ENCODE data around the gene PEPD.

The PEPD gene

GRCh38 chr19:33471111-33471996, 50.2 kb downstream of the PEPD start:
- DNase-seq: no peak

- DNase-seq: no peak
Observed at GRCh38 chr19:33470686-33471085, 50.9 kb downstream of the PEPD start.

DNA sequence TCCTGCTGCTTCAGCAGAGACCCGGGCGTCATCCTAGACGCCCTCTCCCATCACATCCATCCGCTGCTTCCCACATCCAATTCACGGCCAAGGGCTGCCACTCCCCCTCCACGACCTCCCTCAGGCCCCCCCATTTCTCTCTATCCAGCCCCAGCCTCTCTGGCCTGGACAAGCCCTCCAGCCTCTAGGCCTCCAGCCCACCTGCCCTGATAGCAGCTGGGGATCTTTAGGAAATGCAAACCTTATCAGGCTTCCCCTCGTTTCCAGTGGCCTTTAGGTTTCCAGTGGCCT, 51.6 kb downstream of the PEPD start:
- no peak for DNase-seq

- DNase-seq: no peak
Observed at GRCh38 chr19:33469171-33470039, 52.2 kb downstream of the PEPD start.

GRCh38 chr19:33468361-33469170, 53.0 kb downstream of the PEPD start:
- no peak for DNase-seq

DNA sequence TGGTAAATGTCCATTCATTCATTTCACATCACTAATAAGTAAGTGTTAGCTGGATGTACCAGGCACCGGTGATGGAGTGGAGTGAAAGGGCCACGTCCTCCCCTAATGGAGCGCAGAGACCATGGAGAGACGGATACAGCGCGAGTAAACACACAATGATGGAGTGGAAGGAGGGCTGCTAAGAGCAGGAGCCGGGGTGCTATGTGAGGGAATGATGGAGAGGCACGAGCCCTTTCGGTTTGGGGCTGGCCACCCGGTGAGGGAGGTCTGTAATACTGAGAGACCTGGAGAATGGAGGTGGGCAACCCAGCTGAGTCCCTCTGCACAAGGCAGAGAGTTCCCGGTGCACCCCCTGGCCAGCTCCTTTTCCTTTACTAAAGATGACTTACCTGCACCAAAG, 53.7 kb downstream of the PEPD start:
- DNase-seq: no peak

GRCh38 chr19:33465834-33466233, 55.8 kb downstream of the PEPD start:
- no peak for DNase-seq

GRCh38 chr19:33465371-33465770, 56.2 kb downstream of the PEPD start:
- DNase-seq: no peak

DNA sequence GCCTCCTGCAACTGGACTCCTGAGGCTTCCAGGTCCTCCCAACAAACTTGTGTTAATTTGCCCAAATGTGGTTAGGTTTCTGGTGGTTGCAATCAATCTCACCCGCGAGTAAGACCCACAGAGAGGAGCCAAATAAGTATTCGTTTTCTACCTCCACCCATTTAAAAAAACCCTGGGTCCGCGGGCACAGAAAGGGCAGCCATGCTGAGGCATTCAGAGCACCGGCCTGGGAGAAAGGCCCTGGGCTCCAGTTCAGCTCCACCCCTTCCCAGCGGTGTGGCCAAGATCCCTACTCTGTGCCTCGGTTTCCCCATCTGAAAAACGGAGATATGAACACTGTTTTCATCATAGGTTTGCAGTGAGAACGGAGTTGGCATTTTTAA, 56.9 kb downstream of the PEPD start:
- DNase-seq: no peak

DNA sequence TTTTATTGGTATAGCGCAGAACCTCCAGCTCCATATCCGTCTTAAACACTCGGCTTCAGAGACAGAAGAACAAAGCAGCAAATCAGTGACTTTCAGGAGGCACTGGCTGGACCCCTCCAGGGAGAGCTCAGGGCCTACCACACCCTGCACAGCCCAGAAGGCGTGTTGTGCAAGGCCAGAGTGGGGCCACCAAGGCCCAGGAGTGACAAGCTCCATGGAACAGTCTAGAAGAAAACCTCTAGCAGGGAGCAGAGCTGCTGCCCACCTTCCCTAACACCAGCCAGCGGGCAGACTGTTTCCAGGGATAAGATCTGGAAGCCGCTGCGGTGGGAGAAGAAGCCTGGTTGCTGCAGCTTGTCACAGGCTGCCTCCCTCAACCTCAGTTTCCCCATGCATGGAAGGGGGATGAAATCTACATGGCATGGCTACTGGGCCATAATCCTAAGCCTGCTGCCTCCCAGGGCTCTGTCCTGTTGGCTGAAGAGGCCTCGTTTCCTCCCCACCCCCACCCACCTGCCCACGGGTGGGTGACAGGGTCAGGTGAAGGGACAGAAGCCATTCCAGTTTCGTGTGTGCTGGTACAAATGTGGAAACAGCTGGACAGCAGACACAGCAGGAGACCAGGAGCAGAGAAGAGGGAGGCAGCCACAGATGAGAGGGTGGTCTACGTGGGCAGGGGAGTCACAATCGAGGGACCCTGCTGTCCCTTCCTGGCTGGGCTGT, 57.4 kb downstream of the PEPD start:
- no peak for DNase-seq

- DNase-seq: no peak
Observed at GRCh38 chr19:33463199-33463598, 58.4 kb downstream of the PEPD start.

GRCh38 chr19:33462112-33462791, 59.3 kb downstream of the PEPD start:
- DNase-seq: no peak

DNA sequence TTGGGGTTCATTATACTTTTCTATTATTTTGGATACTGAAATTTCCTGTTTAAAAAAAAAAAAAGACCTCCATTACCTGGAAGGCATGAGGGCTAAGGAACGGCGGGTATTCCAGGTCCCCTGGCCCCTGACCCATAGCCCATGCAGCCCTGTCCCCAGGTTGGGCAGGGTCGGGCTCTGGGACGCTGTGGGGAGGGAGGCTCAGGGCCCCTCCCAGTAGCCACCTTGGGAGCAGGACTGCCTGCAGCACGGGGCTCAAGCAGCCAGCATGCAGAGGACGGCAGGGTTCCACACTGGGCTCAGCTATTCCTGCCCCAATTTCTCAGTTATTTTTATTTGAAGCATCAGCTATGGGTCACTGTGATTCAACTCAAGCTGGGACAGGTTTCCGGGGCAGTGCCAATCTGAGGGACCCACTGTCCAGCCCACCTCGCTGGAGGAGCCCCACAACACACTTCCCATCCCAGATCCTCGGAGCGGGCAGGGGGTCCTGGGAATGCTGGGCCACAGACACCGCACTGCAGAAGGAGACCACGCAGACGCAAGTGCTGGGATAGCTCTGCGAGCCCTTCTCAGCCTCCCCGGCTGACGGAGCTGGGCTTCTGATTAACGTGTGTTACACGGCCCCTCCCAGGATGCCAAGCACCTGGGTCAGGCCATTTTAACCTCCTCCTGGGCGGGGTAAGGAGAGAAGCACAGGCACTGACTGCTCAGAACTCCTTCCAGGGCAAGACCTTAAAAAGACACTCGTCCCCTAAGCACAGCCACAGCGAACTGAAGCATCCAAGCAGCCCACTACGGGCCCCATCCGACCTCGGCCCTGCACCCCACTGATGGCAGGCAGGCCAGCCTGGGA, 60.1 kb downstream of the PEPD start:
- DNase-seq: no peak

DNA sequence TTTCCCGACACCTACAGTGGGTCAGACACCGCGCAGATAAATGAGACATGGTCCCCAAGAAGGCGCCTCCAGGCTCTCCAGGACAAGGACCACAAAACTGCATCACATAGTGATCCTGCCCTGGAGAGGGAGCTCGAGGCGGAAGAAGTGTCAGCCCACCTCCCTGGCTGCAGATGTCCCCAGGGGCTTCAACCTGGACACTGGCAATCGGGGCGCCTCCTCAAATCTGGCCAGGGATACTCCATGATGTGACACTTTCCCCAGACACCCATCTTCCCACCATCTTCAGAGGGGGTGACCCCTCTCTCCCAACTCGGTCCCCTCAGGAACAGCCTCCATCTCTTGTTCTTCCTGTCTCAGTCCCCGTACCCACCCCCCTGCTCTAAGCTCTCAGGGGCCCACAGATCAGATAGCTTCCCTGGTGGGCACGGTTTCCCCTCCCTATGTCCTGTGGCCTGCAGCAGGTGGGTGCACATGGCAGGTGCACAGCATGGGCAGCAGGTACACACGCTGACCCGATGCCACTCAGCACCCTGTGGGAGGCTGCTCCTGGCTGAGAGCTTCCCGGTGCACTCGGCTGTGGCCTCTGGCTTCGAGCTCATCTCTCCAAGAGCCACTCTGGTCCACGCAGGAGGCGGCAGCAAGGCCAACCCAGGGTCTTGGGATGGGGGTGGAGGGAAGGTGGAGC, 61.2 kb downstream of the PEPD start:
- DNase-seq: no peak

DNA sequence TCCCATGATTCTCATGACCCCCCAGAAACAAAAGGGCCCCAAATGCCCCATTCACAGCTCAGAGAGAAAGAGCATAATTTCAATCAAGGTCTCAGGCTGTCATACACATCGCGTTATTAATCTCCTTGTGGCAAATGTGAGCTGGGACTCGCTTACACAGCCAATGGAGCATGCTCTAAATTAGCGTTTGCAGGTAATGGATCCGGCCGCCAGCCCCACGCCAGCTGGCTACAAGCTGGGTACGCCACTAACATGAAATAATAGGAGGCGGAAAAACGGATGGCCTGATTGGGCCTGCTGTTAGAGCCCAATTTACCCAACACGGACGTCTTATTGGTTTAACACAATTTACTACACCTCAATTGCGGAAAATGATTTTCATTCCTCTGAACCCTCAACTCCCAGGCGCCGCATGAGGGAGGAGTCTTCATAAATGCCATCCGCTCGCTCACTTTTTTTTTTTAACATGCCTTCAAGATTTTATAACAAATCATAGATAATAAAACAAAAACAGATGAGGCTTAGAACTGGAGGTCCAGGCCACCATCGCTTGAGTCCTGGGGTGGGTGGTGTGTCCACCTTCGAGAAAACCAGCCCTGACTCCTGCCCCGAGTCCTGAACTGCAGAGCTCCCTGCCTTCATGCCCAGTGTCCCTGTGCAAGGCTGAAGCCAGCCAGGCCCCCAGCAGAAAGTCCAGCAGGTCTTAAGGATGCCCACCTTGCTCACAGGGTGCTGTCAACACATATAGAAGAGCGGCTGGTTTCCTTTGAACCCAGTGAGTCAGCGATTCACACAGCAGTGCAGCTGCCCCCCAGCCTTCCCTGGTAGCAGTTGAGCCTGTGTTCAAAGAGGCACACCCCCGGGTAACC, 62.1 kb downstream of the PEPD start:
- DNase-seq: no peak

GRCh38 chr19:33458807-33459206, 62.8 kb downstream of the PEPD start:
- DNase-seq: no peak

DNA sequence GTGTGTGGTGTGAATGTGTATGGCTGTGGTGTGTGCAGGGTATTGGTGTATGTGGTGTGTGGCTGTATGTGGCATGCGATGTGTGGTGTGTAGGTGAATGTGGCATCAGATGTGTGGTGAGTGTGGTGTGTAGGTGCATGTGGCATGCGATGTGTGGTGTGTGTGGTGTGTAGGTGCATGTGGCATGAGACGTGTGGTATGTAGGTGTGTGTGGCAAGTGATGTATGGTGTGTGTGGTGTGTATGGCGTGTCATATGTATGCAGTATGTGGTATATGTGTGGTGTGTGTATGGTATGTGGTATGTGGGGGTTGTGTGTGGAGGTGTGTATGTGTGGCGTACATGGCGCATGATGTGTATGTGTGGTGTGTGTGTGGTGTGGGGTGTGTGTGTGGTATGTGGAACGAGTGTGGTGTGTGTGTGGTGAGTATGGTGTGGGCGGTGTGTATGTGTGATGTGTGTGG, 63.4 kb downstream of the PEPD start:
- no peak for DNase-seq

- no peak for DNase-seq
Observed at GRCh38 chr19:33456845-33457220, 64.8 kb downstream of the PEPD start.

DNA sequence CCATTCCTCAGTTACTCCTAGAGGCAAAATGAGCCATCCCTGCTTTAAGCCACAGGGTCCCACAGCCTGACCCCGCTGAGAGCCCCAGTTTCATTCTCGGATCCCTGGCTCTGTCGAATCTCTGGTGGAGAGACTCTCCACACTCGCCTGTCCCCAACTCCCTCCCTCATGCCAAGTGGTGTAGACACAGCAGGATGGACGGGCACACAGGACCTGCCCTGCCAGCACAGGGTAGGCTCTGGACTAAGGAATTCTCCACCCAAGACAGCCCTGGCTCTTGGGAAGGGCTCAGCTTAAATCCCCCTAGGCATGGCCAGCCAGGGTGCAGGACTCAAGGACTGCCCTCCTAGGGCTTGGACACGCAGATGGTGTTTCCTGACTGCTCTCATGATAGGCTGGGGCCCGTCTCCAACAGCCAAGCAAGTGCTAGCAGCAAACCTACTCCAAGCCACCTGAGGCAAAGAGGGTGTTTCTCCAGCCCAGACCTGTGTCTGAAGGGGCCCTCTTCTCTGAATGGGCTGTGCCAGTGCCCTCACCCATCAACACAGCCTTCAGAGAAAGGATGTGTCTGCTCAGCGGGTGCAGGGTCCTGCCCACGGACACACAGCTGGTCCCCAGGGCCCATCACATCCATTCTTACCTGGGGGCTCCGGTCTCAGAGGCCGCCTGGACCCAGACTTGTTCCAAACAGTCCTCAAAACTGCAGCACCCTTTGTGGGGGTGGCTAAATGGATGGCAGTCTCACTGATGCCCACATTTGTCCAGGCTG, 65.3 kb downstream of the PEPD start:
- DNase-seq: no peak

All from stimulated activated CD4-positive, alpha-beta T cell treated with anti-CD3 and anti-CD28 coated beads, Interleukin-4, amount 100 ng/mL, for 24 hours (primary cell).